AG04449 (cell line): ENCODE measurements around the gene ERRFI1.
"Not testable (repeated sequence)": the region's sequence is repeated elsewhere in the genome, so short reads cannot be mapped to it uniquely, and the experiment has no call there.

ENCODE experiments used
- CTCF ChIA-PET: fragments of 350-600 bp; formaldehyde crosslinking; extraction: SDS; loops from one replicate; lab custom pipeline; 2021; ENCODE audit warnings: antibody characterized with exemption; lab: Yijun Ruan, JAX
- POLR2A ChIA-PET: fragments of 400-600, 350-600 bp; formaldehyde crosslinking; extraction: SDS; loops from one replicate; lab custom pipeline; 2020; ENCODE audit warnings: antibody characterized with exemption, inconsistent platforms; lab: Yijun Ruan, JAX
- DNase-seq: peaks from one replicate; pipeline ENCODE4 v3.0.0-alpha.2; 2010; ENCODE audit warnings: low read depth, low spot score
- H3K4me3 ChIP-seq: 2 replicates; pipeline ENCODE4 v1.5.1; 2011; ENCODE audit warnings: low read depth, mild to moderate bottlenecking, control low read depth, low read length
- TF ChIP-seq, protein P1 (sequence below): IDR thresholded peaks from one replicate; pipeline ENCODE4 v1.5.1; 2011; ENCODE audit warnings: mild to moderate bottlenecking, moderate library complexity, low read length, control low read depth, inconsistent platforms; ENCODE audit not compliant: insufficient read depth; ENCODE audit errors: missing control alignments

ERRFI1 gene, protein sequence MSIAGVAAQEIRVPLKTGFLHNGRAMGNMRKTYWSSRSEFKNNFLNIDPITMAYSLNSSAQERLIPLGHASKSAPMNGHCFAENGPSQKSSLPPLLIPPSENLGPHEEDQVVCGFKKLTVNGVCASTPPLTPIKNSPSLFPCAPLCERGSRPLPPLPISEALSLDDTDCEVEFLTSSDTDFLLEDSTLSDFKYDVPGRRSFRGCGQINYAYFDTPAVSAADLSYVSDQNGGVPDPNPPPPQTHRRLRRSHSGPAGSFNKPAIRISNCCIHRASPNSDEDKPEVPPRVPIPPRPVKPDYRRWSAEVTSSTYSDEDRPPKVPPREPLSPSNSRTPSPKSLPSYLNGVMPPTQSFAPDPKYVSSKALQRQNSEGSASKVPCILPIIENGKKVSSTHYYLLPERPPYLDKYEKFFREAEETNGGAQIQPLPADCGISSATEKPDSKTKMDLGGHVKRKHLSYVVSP

DNA sequence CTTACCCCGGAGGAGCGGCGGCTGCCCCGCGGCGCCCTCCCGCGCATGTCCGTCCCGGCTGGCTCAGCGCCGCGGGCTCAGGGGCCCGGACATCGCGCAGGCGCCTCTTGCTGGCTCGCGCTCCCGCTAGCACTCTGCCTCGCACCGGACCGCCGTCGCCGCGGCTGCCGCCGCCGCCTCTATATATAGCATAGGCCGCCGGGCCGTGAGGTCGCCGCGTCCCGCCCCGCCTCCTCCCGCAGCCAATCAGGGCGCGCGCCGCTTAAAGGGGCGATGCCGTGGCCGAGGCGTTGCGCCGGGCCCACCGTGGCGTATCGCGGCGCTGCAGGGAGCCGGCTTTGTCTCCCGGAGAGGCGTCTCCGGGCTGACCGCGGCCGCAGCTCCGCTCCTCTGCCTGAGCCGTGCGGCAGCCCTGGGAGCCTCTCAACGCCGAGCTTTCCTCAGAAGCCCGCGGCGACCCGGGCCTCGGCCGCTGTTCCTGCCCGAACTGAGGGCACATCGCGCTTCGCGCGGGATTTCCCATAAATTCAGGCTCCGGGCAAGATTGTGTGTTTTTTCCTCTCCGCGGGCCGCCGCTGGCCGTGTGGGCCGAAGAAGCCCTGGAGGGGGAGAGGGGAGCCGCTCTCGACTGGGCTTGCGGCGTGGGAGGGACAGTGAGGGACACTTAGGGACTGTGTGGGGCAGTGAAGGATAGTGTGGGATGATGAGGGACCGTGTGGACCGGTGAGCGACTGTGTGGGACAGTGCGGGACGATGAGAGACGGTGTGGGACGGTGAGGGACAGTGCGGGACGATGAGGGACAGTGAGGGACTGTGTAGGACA lies at the start of gene ERRFI1:
TSS of gene ERRFI1 (minus strand) at position 157 of the 823 bp plus-strand sequence. CDS start 10,690 bp downstream, outside the sequence.
- H3K4me3 ChIP-seq, result peak within 1 kb of the TSS; percentile 80
- CTCF ChIA-PET, result interaction anchor here (0.7 to 13.5 kb wide), 6 partner anchors 11 to 287 kb away, joined by 3 to 188 read pairs (median 3); no protein-coding TSS in a partner anchor
- TF ChIP-seq, protein P1, sequence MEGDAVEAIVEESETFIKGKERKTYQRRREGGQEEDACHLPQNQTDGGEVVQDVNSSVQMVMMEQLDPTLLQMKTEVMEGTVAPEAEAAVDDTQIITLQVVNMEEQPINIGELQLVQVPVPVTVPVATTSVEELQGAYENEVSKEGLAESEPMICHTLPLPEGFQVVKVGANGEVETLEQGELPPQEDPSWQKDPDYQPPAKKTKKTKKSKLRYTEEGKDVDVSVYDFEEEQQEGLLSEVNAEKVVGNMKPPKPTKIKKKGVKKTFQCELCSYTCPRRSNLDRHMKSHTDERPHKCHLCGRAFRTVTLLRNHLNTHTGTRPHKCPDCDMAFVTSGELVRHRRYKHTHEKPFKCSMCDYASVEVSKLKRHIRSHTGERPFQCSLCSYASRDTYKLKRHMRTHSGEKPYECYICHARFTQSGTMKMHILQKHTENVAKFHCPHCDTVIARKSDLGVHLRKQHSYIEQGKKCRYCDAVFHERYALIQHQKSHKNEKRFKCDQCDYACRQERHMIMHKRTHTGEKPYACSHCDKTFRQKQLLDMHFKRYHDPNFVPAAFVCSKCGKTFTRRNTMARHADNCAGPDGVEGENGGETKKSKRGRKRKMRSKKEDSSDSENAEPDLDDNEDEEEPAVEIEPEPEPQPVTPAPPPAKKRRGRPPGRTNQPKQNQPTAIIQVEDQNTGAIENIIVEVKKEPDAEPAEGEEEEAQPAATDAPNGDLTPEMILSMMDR, result no peak
- DNase-seq, result no peak
- POLR2A ChIA-PET, result interaction anchor here (0.7 to 1.6 kb wide), 9 partner anchors 8 to 288 kb away, joined by 3 to 7 read pairs (median 5); no protein-coding TSS in a partner anchor

DNA sequence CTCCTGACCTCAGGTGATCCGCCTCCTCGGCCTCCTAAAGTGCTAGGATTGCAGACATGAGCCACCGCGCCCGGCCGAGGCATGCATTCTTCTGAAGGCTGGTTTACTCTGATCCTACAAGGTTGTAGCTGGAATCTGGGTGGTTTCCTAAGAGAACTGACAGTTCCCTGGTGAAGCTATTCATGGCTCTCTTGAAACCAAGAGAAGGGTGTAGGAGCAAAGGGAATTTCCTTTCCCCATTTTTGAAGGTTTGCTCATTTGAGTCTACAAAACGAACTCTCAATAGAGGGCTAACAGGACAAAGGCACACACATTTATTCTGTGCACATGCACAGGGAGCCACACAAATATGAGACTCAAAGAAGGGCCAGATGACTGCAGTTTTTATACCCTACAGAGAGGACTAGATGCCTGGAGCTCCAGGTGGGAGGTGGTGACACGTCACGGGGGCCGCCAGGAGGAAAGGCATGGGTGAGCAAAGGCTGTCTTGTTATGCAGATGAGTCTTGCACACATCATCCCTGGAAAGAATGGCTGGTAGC lies 49.5 kb upstream of the ERRFI1 start:
- CTCF ChIA-PET, result interaction anchor here (0.9 to 2.5 kb wide), 3 partner anchors 12 to 44 kb away, joined by 3 to 10 read pairs (median 5); no protein-coding TSS in a partner anchor
- TF ChIP-seq, protein P1, result no peak
- POLR2A ChIA-PET, result no interaction called here
- DNase-seq, result no peak
- H3K4me3 ChIP-seq, result no peak overlapping the region

DNA sequence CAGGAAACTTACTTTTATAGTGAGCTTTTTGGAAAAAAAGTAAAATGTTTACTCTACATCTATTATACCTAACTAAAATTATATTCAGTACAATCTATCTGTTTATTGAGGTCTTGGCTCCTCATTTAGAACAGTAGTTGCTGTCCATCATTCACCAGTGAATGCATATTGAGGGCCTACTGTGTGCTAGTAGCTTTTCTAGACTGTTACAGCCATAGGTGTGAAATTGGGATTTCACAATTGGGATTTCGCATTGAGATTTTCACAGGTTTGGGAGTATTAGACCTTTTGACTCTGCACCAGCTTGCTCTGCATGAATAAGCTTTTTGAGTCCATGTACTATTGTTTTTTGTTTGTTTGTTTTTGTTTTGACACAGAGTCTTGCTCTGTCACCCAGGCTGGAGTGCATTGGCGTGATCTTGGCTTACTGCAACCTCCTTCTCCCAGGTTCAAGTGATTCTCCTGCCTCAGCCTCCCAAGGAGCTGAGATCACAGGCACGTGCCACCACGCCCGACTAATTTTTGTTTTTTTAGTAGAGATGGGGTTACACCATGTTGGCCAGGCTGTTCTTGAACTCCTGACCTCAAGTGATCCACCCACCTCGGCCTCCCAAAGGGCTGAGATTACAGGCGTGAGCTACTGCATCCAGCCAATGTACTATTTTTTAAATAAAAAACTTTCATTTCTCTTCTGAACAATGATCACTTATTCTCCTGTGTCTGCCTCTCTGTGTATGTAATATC lies 47.2 kb upstream of the ERRFI1 start:
- no peak for DNase-seq
- TF ChIP-seq, protein P1, result no peak
- H3K4me3 ChIP-seq, result no peak overlapping the region
- POLR2A ChIA-PET, result no interaction called here
- CTCF ChIA-PET, result interaction anchor here (1.0 to 2.5 kb wide), 3 partner anchors 9 to 58 kb away, joined by 3 to 10 read pairs (median 10); no protein-coding TSS in a partner anchor

DNA sequence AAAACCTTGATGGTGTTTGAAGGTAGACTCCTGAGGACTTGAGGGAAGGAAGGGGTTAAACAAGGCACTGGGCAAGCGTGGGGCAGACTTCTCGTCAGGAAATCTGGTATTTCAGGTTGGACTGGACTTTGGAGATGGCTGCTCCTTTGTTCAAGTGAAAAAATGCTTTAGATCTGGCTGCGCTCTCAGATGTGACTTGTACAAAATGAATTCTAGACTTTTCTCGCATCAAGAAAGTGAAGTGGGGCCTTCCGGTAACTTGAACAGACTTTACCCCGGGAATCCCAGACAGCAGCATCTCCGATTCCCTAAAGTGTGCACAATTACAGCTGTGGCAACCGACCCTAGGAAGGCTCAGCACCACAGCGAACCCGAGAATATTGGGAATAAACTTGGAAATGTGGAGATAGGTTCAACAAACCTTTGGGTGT lies 44.3 kb upstream of the ERRFI1 start:
- DNase-seq, result no peak
- POLR2A ChIA-PET, result no interaction called here
- CTCF ChIA-PET, result no interaction called here

DNA sequence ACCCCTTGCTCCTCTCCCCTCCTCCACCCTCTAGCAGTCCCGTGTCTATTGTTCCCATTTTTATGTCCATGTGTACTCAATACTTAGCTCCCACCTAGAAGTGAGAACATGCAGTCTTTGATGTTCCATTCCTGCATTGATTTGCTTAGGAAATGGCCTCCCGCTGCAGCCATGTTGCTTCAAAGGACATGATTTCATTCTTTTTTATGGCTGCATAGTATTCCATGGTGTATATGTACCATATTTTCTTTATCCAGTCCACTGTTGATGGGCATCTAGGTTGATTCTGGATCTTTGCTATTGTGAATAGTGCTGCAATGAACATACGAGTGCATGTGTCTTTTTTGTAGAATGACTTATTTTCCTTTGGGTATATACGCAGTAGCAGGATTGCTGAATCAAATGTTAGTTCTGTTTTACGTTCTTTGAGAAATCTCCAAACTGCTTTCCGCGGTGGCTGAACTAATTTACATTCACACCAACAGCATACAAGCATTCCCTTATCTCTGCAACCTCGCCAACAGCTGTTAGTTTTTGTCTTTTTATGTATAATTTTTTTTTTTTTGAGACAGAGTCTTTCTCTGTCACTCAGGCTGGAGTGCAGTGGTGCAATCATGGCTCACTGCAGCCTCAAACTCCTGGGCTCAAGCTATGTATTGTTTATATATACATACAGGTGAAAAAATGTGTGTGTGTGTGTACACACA lies 43.7 kb upstream of the ERRFI1 start:
- POLR2A ChIA-PET, CTCF ChIA-PET, DNase-seq, H3K4me3 ChIP-seq: not testable (repeated sequence)

More for the DNA sequence above, 44.3 kb upstream of the ERRFI1 start:
- TF ChIP-seq, protein P1, result no peak
- no peak overlapping the region for H3K4me3 ChIP-seq

DNA sequence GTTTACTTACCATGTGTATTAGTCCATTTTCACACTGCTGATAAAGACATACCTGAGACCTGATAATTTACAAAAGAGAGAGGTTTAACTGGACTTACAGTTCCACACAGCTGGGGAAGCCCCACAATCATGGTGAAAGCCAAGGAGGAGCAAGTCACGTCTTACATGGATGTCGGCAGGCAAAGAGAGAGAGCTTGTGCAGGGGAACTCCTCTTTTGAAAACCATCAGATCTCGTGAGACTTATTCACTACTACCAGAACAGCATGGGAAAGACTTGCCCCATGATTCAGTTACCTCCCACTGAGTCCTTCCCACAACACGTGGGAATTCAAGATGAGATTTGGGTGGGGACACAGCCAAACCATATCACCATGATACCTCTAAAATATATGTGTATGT lies 39.3 kb upstream of the ERRFI1 start:
- TF ChIP-seq, protein P1, result no peak
- ChIA-PET POLR2A (no interaction called here), CTCF (interaction anchor here (2.7 kb wide), 1 partner anchor 13 kb away, joined by 9 read pairs; no protein-coding TSS in a partner anchor)
- no peak overlapping the region for H3K4me3 ChIP-seq
- DNase-seq, result no peak
